GM12878 (cell line): ENCODE data around the gene VWA3A.

ENCODE experiments used
- CHD1 ChIP-seq: IDR thresholded peaks from 2 replicates; pipeline ENCODE4 v1.6.1; 2012; ENCODE audit warnings: low read depth, low read length, improper control_type of control experiment
- CREB1 ChIP-seq: IDR thresholded peaks from 2 replicates; pipeline ENCODE4 v1.6.1; 2012; ENCODE audit warnings: low read depth, mild to moderate bottlenecking, inconsistent platforms
- E2F4 ChIP-seq: IDR thresholded peaks from 2 replicates; pipeline ENCODE4 v1.6.1; 2012; ENCODE audit warnings: low read depth, low read length, improper control_type of control experiment
- EZH2 ChIP-seq: IDR thresholded peaks from 2 replicates; pipeline ENCODE4 v1.6.1; 2012; ENCODE audit warnings: low read depth, mild to moderate bottlenecking, control low read depth, inconsistent platforms, low read length, borderline replicate concordance; ENCODE audit not compliant: control insufficient read depth
- MYC ChIP-seq: IDR thresholded peaks from 2 replicates; pipeline ENCODE4 v1.6.1; 2011; ENCODE audit warnings: mild to moderate bottlenecking, low read length, moderate library complexity, inconsistent platforms; ENCODE audit not compliant: insufficient read depth, insufficient replicate concordance, insufficient read length, severe bottlenecking
- POLR2AphosphoS2 ChIP-seq: IDR thresholded peaks from 2 replicates; pipeline ENCODE4 v1.6.1; 2011; ENCODE audit warnings: low read depth, mild to moderate bottlenecking, low read length, improper control_type of control experiment, moderate library complexity
- POLR2AphosphoS5 ChIP-seq: IDR thresholded peaks from 2 replicates; pipeline ENCODE4 v1.6.1; 2011; ENCODE audit warnings: mild to moderate bottlenecking, low read length, inconsistent platforms
- RCOR1 ChIP-seq: conservative IDR thresholded peaks from 2 replicates; pipeline ENCODE4 v1.6.1; 2012; ENCODE audit warnings: low read depth, low read length, improper control_type of control experiment
- TF ChIP-seq, protein P1 (sequence below), 3 experiments: IDR thresholded peaks in 2 of 3; conservative IDR thresholded peaks in 1 of 3; 2 replicates each; pipeline ENCODE4 v1.5.1; 2011; ENCODE audit warnings: low read depth in 3 of 3, low read length in 3 of 3, mild to moderate bottlenecking in 3 of 3, control low read depth in 2 of 3, moderate library complexity in 2 of 3, inconsistent platforms in 1 of 3, mixed read lengths in 1 of 3; ENCODE audit not compliant: control insufficient read depth in 2 of 3, insufficient read depth in 1 of 3; ENCODE audit errors: extremely low read depth in 1 of 3
- TF ChIP-seq, protein P2 (sequence below): IDR thresholded peaks from 2 replicates; pipeline ENCODE4 v1.6.1; 2011; ENCODE audit warnings: low read depth, low read length, improper control_type of control experiment, borderline replicate concordance

GRCh38 chr16:22163806-22164205 lies 71.5 kb downstream of the VWA3A start:
- TF ChIP-seq, protein P1, sequence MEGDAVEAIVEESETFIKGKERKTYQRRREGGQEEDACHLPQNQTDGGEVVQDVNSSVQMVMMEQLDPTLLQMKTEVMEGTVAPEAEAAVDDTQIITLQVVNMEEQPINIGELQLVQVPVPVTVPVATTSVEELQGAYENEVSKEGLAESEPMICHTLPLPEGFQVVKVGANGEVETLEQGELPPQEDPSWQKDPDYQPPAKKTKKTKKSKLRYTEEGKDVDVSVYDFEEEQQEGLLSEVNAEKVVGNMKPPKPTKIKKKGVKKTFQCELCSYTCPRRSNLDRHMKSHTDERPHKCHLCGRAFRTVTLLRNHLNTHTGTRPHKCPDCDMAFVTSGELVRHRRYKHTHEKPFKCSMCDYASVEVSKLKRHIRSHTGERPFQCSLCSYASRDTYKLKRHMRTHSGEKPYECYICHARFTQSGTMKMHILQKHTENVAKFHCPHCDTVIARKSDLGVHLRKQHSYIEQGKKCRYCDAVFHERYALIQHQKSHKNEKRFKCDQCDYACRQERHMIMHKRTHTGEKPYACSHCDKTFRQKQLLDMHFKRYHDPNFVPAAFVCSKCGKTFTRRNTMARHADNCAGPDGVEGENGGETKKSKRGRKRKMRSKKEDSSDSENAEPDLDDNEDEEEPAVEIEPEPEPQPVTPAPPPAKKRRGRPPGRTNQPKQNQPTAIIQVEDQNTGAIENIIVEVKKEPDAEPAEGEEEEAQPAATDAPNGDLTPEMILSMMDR (IDR thresholded peaks at IDR 0.05 in 2 of 3, conservative IDR thresholded peaks at IDR 0.05 in 1 of 3; ENCODE audit: control insufficient read depth in 2 of 3, extremely low read depth in 1 of 3, insufficient read depth in 1 of 3, low read depth in 3 of 3, low read length in 3 of 3), result no peak
- TF ChIP-seq, protein P2, sequence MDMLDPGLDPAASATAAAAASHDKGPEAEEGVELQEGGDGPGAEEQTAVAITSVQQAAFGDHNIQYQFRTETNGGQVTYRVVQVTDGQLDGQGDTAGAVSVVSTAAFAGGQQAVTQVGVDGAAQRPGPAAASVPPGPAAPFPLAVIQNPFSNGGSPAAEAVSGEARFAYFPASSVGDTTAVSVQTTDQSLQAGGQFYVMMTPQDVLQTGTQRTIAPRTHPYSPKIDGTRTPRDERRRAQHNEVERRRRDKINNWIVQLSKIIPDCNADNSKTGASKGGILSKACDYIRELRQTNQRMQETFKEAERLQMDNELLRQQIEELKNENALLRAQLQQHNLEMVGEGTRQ, result no peak
- TF ChIP-seq EZH2, result no peak
- TF ChIP-seq RCOR1, result no peak
- TF ChIP-seq MYC, result no peak
- TF ChIP-seq CHD1, result no peak
- TF ChIP-seq POLR2AphosphoS5, result no peak
- no peak for TF ChIP-seq CREB1
- no peak for TF ChIP-seq POLR2AphosphoS2
- no peak for TF ChIP-seq E2F4
